RWPE2 (cell line): Measurements from ENCODE around the gene CITED4.

Source experiments
- ATAC-seq: fragments of 200-7000 bp; cut with Tn5 transposase; 3 replicates; pipeline ENCODE4 v1.9.1; 2021; ENCODE audit warnings: low read depth
- DNase-seq: peaks from one replicate; pipeline ENCODE4 v3.0.0-alpha.2; 2020; ENCODE audit warnings: low spot score
- H3K27ac ChIP-seq: fragments of 450-650 bp; 2 replicates; pipeline ENCODE4 v1.5.1; 2017; ENCODE audit warnings: mild to moderate bottlenecking; ENCODE audit not compliant: poor library complexity, severe bottlenecking
- H3K27me3 ChIP-seq: fragments of 250-450 bp; sonication (Bioruptor Pico); 2 replicates; pipeline ENCODE4 v1.5.1; 2021; ENCODE audit warnings: mild to moderate bottlenecking, moderate library complexity; ENCODE audit not compliant: insufficient read depth, poor library complexity, severe bottlenecking
- H3K36me3 ChIP-seq: fragments of 250-450 bp; sonication (Bioruptor Pico); 2 replicates; pipeline ENCODE4 v1.5.1; 2020; ENCODE audit warnings: low read depth, mild to moderate bottlenecking, moderate library complexity
- H3K4me1 ChIP-seq: fragments of 250-450 bp; sonication (Bioruptor Pico); 2 replicates; pipeline ENCODE4 v1.5.1; 2021; ENCODE audit warnings: mild to moderate bottlenecking, moderate library complexity; ENCODE audit not compliant: insufficient read depth, poor library complexity, severe bottlenecking
- H3K4me3 ChIP-seq: fragments of 250-450 bp; sonication (Bioruptor Pico); 2 replicates; pipeline ENCODE4 v1.5.1; 2021; ENCODE audit warnings: mild to moderate bottlenecking, moderate library complexity; ENCODE audit not compliant: severe bottlenecking
- H3K9me3 ChIP-seq: fragments of 250-450 bp; sonication (Bioruptor Pico); 2 replicates; pipeline ENCODE4 v1.5.1; 2021; ENCODE audit warnings: mild to moderate bottlenecking, moderate library complexity; ENCODE audit not compliant: severe bottlenecking
- TF ChIP-seq, protein P1 (sequence below): fragments of 450-650 bp; IDR thresholded peaks from one replicate; pipeline ENCODE4 v1.5.1; 2017; ENCODE audit warnings: mild to moderate bottlenecking, moderate library complexity; ENCODE audit not compliant: poor library complexity, severe bottlenecking

CITED4 gene

DNA sequence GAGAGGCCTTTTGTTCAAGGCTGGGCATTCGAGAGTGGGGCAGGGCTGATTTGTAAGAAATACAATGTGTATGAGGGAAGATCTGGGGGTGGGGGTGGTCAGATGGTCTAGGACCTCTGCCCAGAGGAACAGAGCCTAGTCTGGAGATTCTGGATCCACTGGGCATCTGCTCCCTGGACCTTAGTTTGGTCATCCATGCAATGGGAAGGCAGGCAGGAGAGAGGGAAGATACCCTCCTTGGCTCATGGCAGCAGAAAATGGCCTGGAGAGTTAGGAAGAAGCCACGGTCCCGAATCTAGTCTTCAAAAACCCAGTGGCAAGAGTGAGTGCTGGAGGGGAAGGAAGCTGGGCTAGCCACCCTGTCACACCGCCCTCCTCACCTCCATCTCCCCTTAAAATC lies 38.8 kb downstream of the CITED4 start:
- ATAC-seq, result no peak
- TF ChIP-seq, protein P1, sequence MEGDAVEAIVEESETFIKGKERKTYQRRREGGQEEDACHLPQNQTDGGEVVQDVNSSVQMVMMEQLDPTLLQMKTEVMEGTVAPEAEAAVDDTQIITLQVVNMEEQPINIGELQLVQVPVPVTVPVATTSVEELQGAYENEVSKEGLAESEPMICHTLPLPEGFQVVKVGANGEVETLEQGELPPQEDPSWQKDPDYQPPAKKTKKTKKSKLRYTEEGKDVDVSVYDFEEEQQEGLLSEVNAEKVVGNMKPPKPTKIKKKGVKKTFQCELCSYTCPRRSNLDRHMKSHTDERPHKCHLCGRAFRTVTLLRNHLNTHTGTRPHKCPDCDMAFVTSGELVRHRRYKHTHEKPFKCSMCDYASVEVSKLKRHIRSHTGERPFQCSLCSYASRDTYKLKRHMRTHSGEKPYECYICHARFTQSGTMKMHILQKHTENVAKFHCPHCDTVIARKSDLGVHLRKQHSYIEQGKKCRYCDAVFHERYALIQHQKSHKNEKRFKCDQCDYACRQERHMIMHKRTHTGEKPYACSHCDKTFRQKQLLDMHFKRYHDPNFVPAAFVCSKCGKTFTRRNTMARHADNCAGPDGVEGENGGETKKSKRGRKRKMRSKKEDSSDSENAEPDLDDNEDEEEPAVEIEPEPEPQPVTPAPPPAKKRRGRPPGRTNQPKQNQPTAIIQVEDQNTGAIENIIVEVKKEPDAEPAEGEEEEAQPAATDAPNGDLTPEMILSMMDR, result no peak
- Histone ChIP-seq H3K9me3 (no peaks in the 10 kb centered on the region), H3K4me3 (no peak overlapping the region), H3K27me3 (no peaks in the 10 kb centered on the region), H3K4me1 (no peaks in the 10 kb centered on the region), H3K36me3 (no peaks in the 10 kb centered on the region), H3K27ac (no peak overlapping the region)
- no peak for DNase-seq

DNA sequence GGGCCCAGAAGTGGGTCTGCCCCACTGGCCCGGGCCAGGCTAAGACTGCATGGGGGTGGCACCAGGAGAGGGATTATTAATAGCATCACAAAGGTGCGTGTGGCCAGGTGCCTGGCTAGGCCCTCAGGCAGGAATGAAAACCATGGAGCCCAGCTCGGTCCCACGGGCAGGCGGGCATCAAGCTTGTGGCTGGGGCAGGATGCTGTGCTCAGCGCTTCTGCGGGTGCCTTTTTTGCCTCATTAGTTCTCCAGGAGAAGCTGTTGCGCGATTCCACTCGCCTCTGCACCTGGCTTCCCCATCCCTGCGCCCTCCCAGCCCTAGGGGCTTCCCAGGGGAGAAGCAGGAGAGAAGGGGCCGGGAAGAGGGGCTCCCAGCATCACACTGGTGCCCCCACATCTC lies 39.3 kb downstream of the CITED4 start:
- no peaks in the 10 kb centered on the region for H3K27me3 ChIP-seq
- no peak for DNase-seq
- no peak for ATAC-seq
- no peaks in the 10 kb centered on the region for H3K9me3 ChIP-seq
- H3K36me3 ChIP-seq, result no peaks in the 10 kb centered on the region
- TF ChIP-seq, protein P1, result no peak
- no peaks in the 10 kb centered on the region for H3K4me1 ChIP-seq
- H3K27ac ChIP-seq, result no peak overlapping the region
- no peak overlapping the region for H3K4me3 ChIP-seq

DNA sequence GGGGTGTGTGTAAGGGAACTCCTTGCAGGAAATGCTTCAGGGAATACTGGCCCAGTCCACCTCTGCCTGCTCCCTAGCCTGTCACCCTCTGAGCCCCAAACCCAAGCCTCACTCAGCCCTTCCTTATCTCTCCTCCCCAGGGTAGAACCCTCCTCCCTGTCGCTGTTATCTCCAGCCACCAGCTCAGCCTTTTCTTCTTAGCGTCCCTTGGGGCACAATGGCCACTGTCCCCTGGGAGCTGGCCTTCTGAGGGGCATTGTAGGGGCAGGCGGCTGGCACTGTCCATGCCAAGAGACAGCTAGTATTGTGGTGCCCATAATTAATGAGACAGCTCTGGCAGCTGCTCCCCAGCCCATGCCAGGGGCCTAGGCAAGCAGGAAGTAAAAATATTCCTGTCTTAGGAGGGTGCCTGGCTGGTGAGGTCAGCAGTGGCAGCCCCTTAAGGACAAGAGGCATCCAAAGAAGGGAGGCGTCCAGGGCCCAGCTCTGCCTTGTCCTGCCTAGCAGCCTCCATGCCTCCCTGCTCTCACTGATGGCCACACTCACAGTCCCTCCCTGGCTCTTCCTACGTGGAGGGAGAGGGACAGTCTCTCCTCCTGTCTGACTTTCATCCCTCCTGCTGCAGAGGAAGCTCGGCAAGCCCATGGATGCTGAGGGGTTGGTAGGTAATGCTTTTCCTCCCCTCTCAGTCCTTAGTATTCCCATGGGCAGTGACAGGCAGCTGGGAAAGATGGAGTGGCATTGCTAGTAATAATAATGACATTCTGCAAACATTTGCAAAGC lies 41.1 kb downstream of the CITED4 start:
- Histone ChIP-seq H3K27ac (no peak overlapping the region), H3K4me1 (no peaks in the 10 kb centered on the region), H3K9me3 (no peaks in the 10 kb centered on the region), H3K36me3 (no peaks in the 10 kb centered on the region), H3K4me3 (no peak overlapping the region), H3K27me3 (no peaks in the 10 kb centered on the region)
- DNase-seq (no peak), ATAC-seq (no peak)
- TF ChIP-seq, protein P1, result no peak

DNA sequence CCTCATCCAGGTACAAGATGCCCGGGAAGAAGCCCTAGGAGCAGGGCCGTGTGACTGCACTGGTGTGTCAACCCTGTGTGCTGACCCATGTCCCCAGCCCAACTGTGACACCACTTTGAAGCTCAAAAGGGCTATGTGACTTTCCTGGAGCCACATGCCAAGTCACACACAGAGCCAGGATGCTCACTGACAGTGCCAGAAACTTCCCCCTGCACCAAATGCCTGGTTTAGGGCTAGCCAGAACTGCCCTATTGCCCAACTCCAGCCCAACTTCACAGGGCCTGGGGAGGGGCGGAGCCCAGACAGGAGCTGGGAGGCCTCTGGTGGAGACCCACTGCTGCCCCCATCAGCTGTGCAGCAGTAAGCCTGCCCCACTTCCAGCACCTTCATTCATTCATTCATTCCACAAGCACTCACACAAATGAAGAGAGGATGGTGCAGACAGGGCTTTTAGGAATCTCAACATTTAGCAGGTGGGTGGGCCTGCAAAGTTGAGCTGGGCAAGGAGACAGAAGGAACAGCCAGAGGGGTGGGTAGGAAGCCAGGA lies 41.8 kb downstream of the CITED4 start:
- DNase-seq (no peak), ATAC-seq (no peak)
- Histone ChIP-seq H3K4me1 (no peaks in the 10 kb centered on the region), H3K36me3 (no peaks in the 10 kb centered on the region), H3K4me3 (no peak overlapping the region), H3K9me3 (no peaks in the 10 kb centered on the region), H3K27ac (no peak overlapping the region), H3K27me3 (no peaks in the 10 kb centered on the region)
- TF ChIP-seq, protein P1, result no peak

DNA sequence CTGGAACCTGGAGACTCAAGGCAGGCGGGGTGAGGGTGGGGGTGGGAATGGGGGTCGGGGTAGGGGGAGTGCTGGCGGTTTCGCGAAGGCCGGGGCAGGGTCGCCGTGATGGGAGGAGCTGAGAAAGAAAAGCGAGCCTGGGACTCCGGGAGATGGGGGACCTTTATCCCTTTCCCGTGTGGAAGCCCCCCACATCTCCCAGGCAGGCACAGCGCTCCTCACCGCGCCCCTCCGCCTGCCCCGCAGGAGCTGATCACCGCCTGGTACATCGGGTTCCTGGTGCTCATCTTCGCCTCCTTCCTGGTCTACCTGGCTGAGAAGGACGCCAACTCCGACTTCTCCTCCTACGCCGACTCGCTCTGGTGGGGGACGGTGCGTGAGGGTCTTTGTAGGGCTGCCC lies 43.1 kb downstream of the CITED4 start:
- no peak overlapping the region for H3K4me3 ChIP-seq
- no peaks in the 10 kb centered on the region for H3K27me3 ChIP-seq
- no peak for DNase-seq
- ATAC-seq, result no peak
- H3K4me1 ChIP-seq, result no peaks in the 10 kb centered on the region
- H3K36me3 ChIP-seq, result no peaks in the 10 kb centered on the region
- no peak overlapping the region for H3K27ac ChIP-seq
- no peaks in the 10 kb centered on the region for H3K9me3 ChIP-seq
- TF ChIP-seq, protein P1, result no peak
